Measurements from ENCODE around the gene SNPH. TPM values are rescaled to one million over a fixed set of nuclear protein-coding genes. Genes with fewer than 3 reads are reported as not detected.
A peak's percentile ranks its signal among the peaks of the same experiment; 100 is the strongest.

The SNPH gene
- total RNA-seq, 1 experiment from 2014 or later: 2.0 TPM

GRCh38 chr20:1267161-1267560 is 1.1 kb downstream of the SNPH start:
- TF ChIP-seq CTCF (IDR thresholded peaks at IDR 0.05; ENCODE audit: unreplicated experiment): no peak

DNA sequence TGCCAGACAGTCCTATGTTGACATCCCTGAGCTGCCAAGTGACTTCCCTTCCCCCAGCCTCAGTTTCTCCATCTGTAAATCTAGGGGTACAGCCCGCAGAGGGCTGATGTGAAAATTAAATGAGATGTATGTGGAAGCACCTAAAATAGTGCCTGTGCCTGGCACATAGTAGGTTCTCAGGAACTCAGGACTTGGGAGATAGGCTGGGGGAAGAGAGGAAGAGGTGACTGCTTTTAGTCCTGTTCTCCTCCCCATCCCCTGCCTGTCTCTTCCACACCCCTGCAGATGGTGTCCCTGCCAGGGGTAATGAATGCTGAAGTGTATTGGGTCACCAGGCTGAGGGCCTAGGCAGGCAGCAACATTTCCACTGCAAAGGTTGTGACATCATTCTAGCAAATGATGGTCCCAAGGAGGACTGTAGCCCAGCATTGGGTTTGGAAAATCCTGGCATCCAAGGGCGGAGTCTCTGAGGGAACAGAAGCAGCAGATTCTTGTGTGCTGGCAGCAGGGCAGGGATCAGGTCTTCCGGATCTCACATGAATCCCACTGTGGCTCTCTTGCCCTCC is 1.8 kb downstream of the SNPH start:
- H3K4me1 Mint-ChIP-seq (ENCODE audit: low read depth, unreplicated experiment): peaks cover 12% of the 10 kb centered on the region
- TF ChIP-seq CTCF (IDR thresholded peaks at IDR 0.05; ENCODE audit: unreplicated experiment): no peak
- no peak overlapping the region for H3K4me3 Mint-ChIP-seq (ENCODE audit: low read depth, unreplicated experiment)
- H3K27me3 Mint-ChIP-seq (ENCODE audit: unreplicated experiment): no peaks in the 10 kb centered on the region
- CTCF ChIA-PET: no interaction called here
- BruUV-seq (replicated peaks): no TSS peak
- no peaks in the 10 kb centered on the region for H3K9me3 Mint-ChIP-seq (ENCODE audit: low read depth, unreplicated experiment)
- H3K27ac Mint-ChIP-seq (ENCODE audit: unreplicated experiment): no peak overlapping the region
- H3K36me3 Mint-ChIP-seq (ENCODE audit: insufficient read depth, unreplicated experiment): peaks cover 14% of the 10 kb centered on the region
- no peak for DNase-seq
- intact Hi-C loops (cut with micrococcal nuclease; ENCODE audit: unreplicated experiment): no loop called here

More at GRCh38 chr20:1267161-1267560, 1.1 kb downstream of the SNPH start:
- H3K27me3 Mint-ChIP-seq (ENCODE audit: unreplicated experiment): no peaks in the 10 kb centered on the region
- CTCF ChIA-PET: no interaction called here
- H3K9me3 Mint-ChIP-seq (ENCODE audit: low read depth, unreplicated experiment): no peaks in the 10 kb centered on the region
- no peak for DNase-seq
- BruUV-seq (replicated peaks): no TSS peak
- H3K27ac Mint-ChIP-seq (ENCODE audit: unreplicated experiment): no peak overlapping the region
- peak overlapping the region; percentile 75 for H3K4me3 Mint-ChIP-seq (ENCODE audit: low read depth, unreplicated experiment)
- peaks cover 12% of the 10 kb centered on the region for H3K4me1 Mint-ChIP-seq (ENCODE audit: low read depth, unreplicated experiment)
- H3K36me3 Mint-ChIP-seq (ENCODE audit: insufficient read depth, unreplicated experiment): peaks cover 14% of the 10 kb centered on the region
- intact Hi-C loops (cut with micrococcal nuclease; ENCODE audit: unreplicated experiment): no loop called here

GRCh38 chr20:1269235-1269634 is 3.1 kb downstream of the SNPH start:
- CTCF ChIA-PET: no interaction called here
- DNase-seq: no peak
- intact Hi-C loops (cut with micrococcal nuclease; ENCODE audit: unreplicated experiment): no loop called here
- TF ChIP-seq CTCF (IDR thresholded peaks at IDR 0.05; ENCODE audit: unreplicated experiment): no peak
- Mint-ChIP-seq H3K36me3 (ENCODE audit: insufficient read depth, unreplicated experiment) (peaks cover 14% of the 10 kb centered on the region), H3K4me3 (ENCODE audit: low read depth, unreplicated experiment) (no peak overlapping the region), H3K27me3 (ENCODE audit: unreplicated experiment) (no peaks in the 10 kb centered on the region), H3K4me1 (ENCODE audit: low read depth, unreplicated experiment) (peaks cover 12% of the 10 kb centered on the region), H3K9me3 (ENCODE audit: low read depth, unreplicated experiment) (no peaks in the 10 kb centered on the region), H3K27ac (ENCODE audit: unreplicated experiment) (no peak overlapping the region)
- BruUV-seq (replicated peaks): no TSS peak

DNA sequence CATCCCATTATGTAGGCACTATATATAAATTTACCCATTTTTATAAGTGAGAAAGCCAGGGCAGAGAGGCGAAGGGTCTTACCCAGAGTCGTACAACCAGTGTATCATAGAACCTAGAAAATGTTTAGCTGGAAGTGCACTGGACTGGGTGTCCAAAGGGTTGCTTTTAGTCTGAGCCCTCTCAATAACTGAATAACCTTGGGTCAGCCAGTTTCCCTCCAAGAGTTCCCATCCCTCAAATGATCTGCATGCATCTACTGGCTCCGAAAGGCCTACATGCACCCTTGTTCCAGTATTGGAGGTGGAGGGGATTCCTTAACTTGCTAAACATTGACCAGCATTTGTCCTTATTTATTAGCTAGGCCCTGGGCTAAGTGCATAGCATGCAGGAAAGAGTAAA is 3.8 kb downstream of the SNPH start:
- Mint-ChIP-seq H3K36me3 (ENCODE audit: insufficient read depth, unreplicated experiment) (peaks cover 14% of the 10 kb centered on the region), H3K27ac (ENCODE audit: unreplicated experiment) (no peak overlapping the region)

More for the DNA sequence above, 3.8 kb downstream of the SNPH start:
- DNase-seq: no peak
- H3K27me3 Mint-ChIP-seq (ENCODE audit: unreplicated experiment): no peaks in the 10 kb centered on the region
- BruUV-seq (replicated peaks): no TSS peak
- intact Hi-C loops (cut with micrococcal nuclease; ENCODE audit: unreplicated experiment): no loop called here
- CTCF ChIA-PET: no interaction called here
- no peak overlapping the region for H3K4me3 Mint-ChIP-seq (ENCODE audit: low read depth, unreplicated experiment)
- no peaks in the 10 kb centered on the region for H3K9me3 Mint-ChIP-seq (ENCODE audit: low read depth, unreplicated experiment)
- TF ChIP-seq CTCF (IDR thresholded peaks at IDR 0.05; ENCODE audit: unreplicated experiment): no peak
- H3K4me1 Mint-ChIP-seq (ENCODE audit: low read depth, unreplicated experiment): peaks cover 12% of the 10 kb centered on the region

Data from Calu3 (cell line).